MM.1S (cell line): ENCODE measurements around the gene FAM81A.

ENCODE experiments used
- DNase-seq: peaks from one replicate; pipeline ENCODE4 v3.0.0-alpha.2; 2015
- H2AFZ ChIP-seq: fragments of 300-600 bp; sonication (generic); 2 replicates; pipeline ENCODE4 v1.6.0; 2016; ENCODE audit warnings: antibody characterized with exemption, low read length
- H3F3A ChIP-seq: fragments of 300-600 bp; sonication (generic); 2 replicates; pipeline ENCODE4 v1.6.1; 2016; ENCODE audit warnings: mild to moderate bottlenecking, antibody characterized with exemption, low read length, moderate library complexity, mixed read lengths; ENCODE audit not compliant: insufficient read depth
- H3K27ac ChIP-seq: fragments of 300-600 bp; sonication (generic); 2 replicates; pipeline ENCODE4 v1.5.1; 2016; ENCODE audit warnings: mild to moderate bottlenecking, low read length
- H3K27me3 ChIP-seq: fragments of 300-600 bp; sonication (generic); replicated peaks from 2 replicates; pipeline ENCODE4 v1.6.0; 2016; ENCODE audit warnings: low read length; ENCODE audit not compliant: insufficient read depth
- H3K36me3 ChIP-seq: fragments of 300-600 bp; sonication (generic); replicated peaks from 2 replicates; pipeline ENCODE4 v1.6.1; 2016; ENCODE audit warnings: mild to moderate bottlenecking, low read length, mixed read lengths; ENCODE audit not compliant: insufficient read depth
- H3K4me1 ChIP-seq: fragments of 300-600 bp; sonication (generic); 2 replicates; pipeline ENCODE4 v1.6.1; 2016; ENCODE audit warnings: low read length, mixed read lengths
- H3K4me2 ChIP-seq: fragments of 300-600 bp; sonication (generic); 2 replicates; pipeline ENCODE4 v1.6.0; 2016; ENCODE audit warnings: low read depth, low read length
- H3K4me3 ChIP-seq: fragments of 300-600 bp; sonication (generic); 2 replicates; pipeline ENCODE4 v1.5.1; 2016; ENCODE audit warnings: low read length, mixed read lengths
- H3K79me2 ChIP-seq: fragments of 300-600 bp; sonication (generic); 2 replicates; pipeline ENCODE4 v1.6.1; 2016; ENCODE audit warnings: mixed run types, low read length, mixed read lengths
- H3K9ac ChIP-seq: fragments of 300-600 bp; sonication (generic); 2 replicates; pipeline ENCODE4 v1.6.1; 2016; ENCODE audit warnings: low read length, mixed read lengths
- H3K9me2 ChIP-seq: fragments of 300-600 bp; sonication (generic); replicated peaks from 2 replicates; pipeline ENCODE4 v1.6.1; 2016; ENCODE audit warnings: mild to moderate bottlenecking, low read length, mixed read lengths; ENCODE audit not compliant: insufficient read depth
- H3K9me3 ChIP-seq: fragments of 300-600 bp; sonication (generic); replicated peaks from 2 replicates; pipeline ENCODE4 v1.6.1; 2016; ENCODE audit warnings: mild to moderate bottlenecking, low read length, mixed read lengths; ENCODE audit not compliant: insufficient read depth
- H4K20me1 ChIP-seq: fragments of 300-600 bp; sonication (generic); 2 replicates; pipeline ENCODE4 v1.6.1; 2016; ENCODE audit warnings: mild to moderate bottlenecking, low read length, moderate library complexity, mixed read lengths; ENCODE audit not compliant: insufficient read depth
- EZH2 ChIP-seq: fragments of 300-600 bp; sonication (generic); optimal IDR thresholded peaks from 2 replicates; pipeline ENCODE3; 2017; ENCODE audit warnings: low read depth, mild to moderate bottlenecking, antibody characterized with exemption, low read length, mixed read lengths
- EZH2phosphoT487 ChIP-seq: fragments of 300-600 bp; sonication (generic); IDR thresholded peaks from 2 replicates; pipeline ENCODE4 v1.6.1; 2018; ENCODE audit warnings: antibody characterized with exemption, low read length
- TF ChIP-seq, protein P1 (sequence below): fragments of 300-600 bp; sonication (generic); IDR thresholded peaks from 2 replicates; pipeline ENCODE4 v1.5.1; 2016; ENCODE audit warnings: antibody characterized with exemption, low read length, mixed read lengths

FAM81A gene

DNA sequence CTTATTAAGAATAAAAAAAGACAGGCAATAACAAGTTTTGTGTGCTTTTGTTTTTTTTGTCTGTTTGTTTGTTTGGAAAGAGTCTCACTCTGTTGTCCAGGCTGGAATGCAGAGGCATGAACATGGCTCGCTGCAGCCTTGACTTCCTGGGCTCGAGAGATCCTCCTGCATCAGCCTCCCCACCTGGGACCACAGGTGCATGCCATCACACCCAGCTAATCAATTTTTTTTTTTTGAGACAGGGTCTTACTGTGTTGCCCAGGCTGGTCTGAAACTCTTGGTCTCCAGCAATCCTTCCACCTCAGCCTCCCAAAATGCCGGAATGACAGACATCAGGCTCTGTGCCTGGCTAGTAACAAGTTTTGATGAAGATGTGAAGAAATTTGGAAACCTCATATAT lies 100.5 kb downstream of the FAM81A start:
- no peaks in the 10 kb centered on the region for H4K20me1 ChIP-seq
- H3K9ac ChIP-seq = no peak overlapping the region
- no peak for TF ChIP-seq EZH2phosphoT487
- TF ChIP-seq, protein P1, sequence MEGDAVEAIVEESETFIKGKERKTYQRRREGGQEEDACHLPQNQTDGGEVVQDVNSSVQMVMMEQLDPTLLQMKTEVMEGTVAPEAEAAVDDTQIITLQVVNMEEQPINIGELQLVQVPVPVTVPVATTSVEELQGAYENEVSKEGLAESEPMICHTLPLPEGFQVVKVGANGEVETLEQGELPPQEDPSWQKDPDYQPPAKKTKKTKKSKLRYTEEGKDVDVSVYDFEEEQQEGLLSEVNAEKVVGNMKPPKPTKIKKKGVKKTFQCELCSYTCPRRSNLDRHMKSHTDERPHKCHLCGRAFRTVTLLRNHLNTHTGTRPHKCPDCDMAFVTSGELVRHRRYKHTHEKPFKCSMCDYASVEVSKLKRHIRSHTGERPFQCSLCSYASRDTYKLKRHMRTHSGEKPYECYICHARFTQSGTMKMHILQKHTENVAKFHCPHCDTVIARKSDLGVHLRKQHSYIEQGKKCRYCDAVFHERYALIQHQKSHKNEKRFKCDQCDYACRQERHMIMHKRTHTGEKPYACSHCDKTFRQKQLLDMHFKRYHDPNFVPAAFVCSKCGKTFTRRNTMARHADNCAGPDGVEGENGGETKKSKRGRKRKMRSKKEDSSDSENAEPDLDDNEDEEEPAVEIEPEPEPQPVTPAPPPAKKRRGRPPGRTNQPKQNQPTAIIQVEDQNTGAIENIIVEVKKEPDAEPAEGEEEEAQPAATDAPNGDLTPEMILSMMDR = no peak
- TF ChIP-seq EZH2 = no peak

DNA sequence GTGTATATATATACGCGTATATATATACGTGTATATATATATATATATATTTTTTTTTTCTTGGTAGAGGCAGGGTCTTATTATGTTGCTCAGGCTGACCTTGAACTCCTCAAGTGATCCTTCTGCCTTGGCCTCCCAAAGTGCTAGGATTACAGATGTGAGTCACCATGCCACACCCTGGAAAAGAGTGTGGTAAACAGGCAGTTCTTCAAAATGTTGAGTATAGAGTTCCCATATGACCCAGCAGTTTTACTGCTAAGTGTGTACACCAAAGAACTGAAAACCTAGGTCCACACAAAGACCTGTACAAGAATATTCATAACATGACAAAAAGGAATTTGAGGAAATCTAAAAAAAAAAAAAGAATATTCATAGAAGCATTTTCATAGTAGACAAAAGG lies 101.8 kb downstream of the FAM81A start:
- Histone ChIP-seq H4K20me1 (no peaks in the 10 kb centered on the region), H3K27me3 (no peaks in the 10 kb centered on the region), H3K36me3 (no peaks in the 10 kb centered on the region), H2AFZ (no peak overlapping the region), H3K4me1 (peaks cover 17% of the 10 kb centered on the region), H3K4me3 (no peak overlapping the region), H3K4me2 (no peak overlapping the region), H3K27ac (no peak overlapping the region), H3K9me3 (no peaks in the 10 kb centered on the region), H3F3A (peaks cover 12% of the 10 kb centered on the region), H3K9me2 (no peaks in the 10 kb centered on the region), H3K9ac (no peak overlapping the region), H3K79me2 (no peaks in the 10 kb centered on the region)
- DNase-seq = no peak
- TF ChIP-seq, protein P1 = no peak
- TF ChIP-seq EZH2phosphoT487 (no peak), EZH2 (no peak)

More for the DNA sequence above, 100.5 kb downstream of the FAM81A start:
- Histone ChIP-seq H3K9me2 (no peaks in the 10 kb centered on the region), H3K9me3 (no peaks in the 10 kb centered on the region), H3K4me2 (no peak overlapping the region), H3F3A (peaks cover 2% of the 10 kb centered on the region; the same call in 1 of the 2 replicates), H3K79me2 (no peaks in the 10 kb centered on the region), H3K36me3 (no peaks in the 10 kb centered on the region), H3K4me3 (no peak overlapping the region), H3K27ac (no peak overlapping the region), H3K4me1 (peaks cover 7% of the 10 kb centered on the region), H2AFZ (no peak overlapping the region), H3K27me3 (no peaks in the 10 kb centered on the region)
- no peak for DNase-seq

DNA sequence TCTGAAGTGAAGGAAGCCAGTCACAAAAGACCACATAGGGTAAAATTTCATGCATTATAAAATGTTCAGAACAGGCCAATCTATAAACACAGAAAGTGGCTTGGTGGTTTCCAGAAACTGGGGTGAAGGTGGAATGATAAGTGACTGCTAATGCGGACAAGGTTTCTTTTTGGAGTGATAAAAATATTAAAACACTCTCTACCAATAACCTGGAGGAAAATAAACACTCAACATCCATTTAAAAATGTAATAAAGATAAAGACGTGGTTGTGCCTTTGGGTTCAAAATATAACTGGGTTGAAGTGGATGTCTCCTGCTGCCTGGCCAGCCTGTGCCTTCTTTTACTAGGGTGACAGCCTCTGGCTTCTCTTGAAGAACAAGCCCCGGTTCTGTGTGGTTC lies 102.7 kb downstream of the FAM81A start:
- Histone ChIP-seq H4K20me1 (no peaks in the 10 kb centered on the region), H3K36me3 (no peaks in the 10 kb centered on the region), H3K27me3 (no peaks in the 10 kb centered on the region), H3F3A (peaks cover 12% of the 10 kb centered on the region), H3K4me2 (no peak overlapping the region), H3K27ac (no peak overlapping the region), H3K9ac (no peak overlapping the region), H2AFZ (no peak overlapping the region), H3K4me3 (no peak overlapping the region), H3K79me2 (no peaks in the 10 kb centered on the region), H3K9me2 (no peaks in the 10 kb centered on the region), H3K9me3 (no peaks in the 10 kb centered on the region), H3K4me1 (peaks cover 17% of the 10 kb centered on the region)
- no peak for DNase-seq
- no peak for TF ChIP-seq EZH2phosphoT487
- no peak for TF ChIP-seq EZH2
- TF ChIP-seq, protein P1 = no peak
